Gastrocnemius medialis (tissue), 4 donors: Measurements from ENCODE around the gene CHTOP. TPM values are rescaled to one million over a fixed set of nuclear protein-coding genes. Genes with fewer than 3 reads are reported as not detected.
"Not testable (repeated sequence)": the region's sequence is repeated elsewhere in the genome, so short reads cannot be mapped to it uniquely, and the experiment has no call there.

Source experiments
- ATAC-seq, 2 donors: fragments of 150-250 bp; one replicate each; pipeline ENCODE4 v1.9.1; 2016
- DNase-seq, 2 donors: peaks; one replicate each; pipeline ENCODE4 v3.0.0-alpha.2; 2019
- H3K27ac ChIP-seq, 4 donors: fragments of 200-600 bp; sonication (generic); 1 replicate in 1 of 4; 2 replicates in 3 of 4; pipeline ENCODE4 v1.5.1; 2016 to 2018; ENCODE audit warnings: mild to moderate bottlenecking in 2 of 4, moderate library complexity in 1 of 4
- H3K27me3 ChIP-seq, 3 donors: fragments of 200-600 bp; sonication (generic) in 2 of 3; 1 replicate in 1 of 3; 2 replicates in 2 of 3; pipeline versions ENCODE4 v1.5.1 to v1.6.0; 2016 to 2019; ENCODE audit warnings: mild to moderate bottlenecking in 1 of 3, moderate library complexity in 1 of 3
- H3K36me3 ChIP-seq, 2 donors: fragments of 200-600 bp; sonication (generic) in 1 of 2; one replicate each; pipeline ENCODE4 v1.5.1; 2017 to 2018
- H3K4me1 ChIP-seq, 2 donors: fragments of 200-600 bp; sonication (generic) in 1 of 2; one replicate each; pipeline ENCODE4 v1.5.1; 2016 to 2017; ENCODE audit warnings: mild to moderate bottlenecking in 2 of 2
- H3K4me3 ChIP-seq, 4 donors: fragments of 200-600 bp; sonication (generic) in 3 of 4; 1 replicate in 1 of 4; 2 replicates in 3 of 4; pipeline ENCODE4 v1.5.1; 2016 to 2019; ENCODE audit warnings: mild to moderate bottlenecking in 2 of 4
- H3K9me3 ChIP-seq, 3 donors: fragments of 200-600 bp; sonication (generic) in 2 of 3; 1 replicate in 1 of 3; 2 replicates in 2 of 3; pipeline ENCODE4 v1.5.1; 2016 to 2019
- CTCF ChIP-seq, 5 experiments: fragments of 450-650 bp in 3 of 5; fragments of 200-600 bp in 2 of 5; sonication (generic) in 2 of 5; IDR thresholded peaks in 4 of 5; conservative IDR thresholded peaks in 1 of 5; 1 replicate in 4 of 5; 2 replicates in 1 of 5; pipeline ENCODE4 v1.5.1; 2016 to 2019; ENCODE audit warnings: antibody characterized with exemption in 5 of 5, mild to moderate bottlenecking in 3 of 5, moderate library complexity in 3 of 5
- POLR2A ChIP-seq, 2 donors: fragments of 450-650 bp; IDR thresholded peaks; one replicate each; pipeline ENCODE4 v1.6.1; 2017; ENCODE audit warnings: antibody characterized with exemption in 2 of 2, mild to moderate bottlenecking in 2 of 2, moderate library complexity in 2 of 2
- in situ Hi-C, 4 donors: fragments of 200-750 bp; cut with MboI; loops; one replicate each; pipeline versions ENCODE4 v1.15.0 to v1.8.0; 2017; ENCODE audit warnings: low sequenced_read_pairs in 4 of 4
- intact Hi-C: fragments of 100-400 bp; cut with DNase I; formaldehyde crosslinking; loops from one replicate; pipeline ENCODE4 v1.15.1; 2023; ENCODE audit warnings: low total_unique reads
- total RNA-seq, 4 donors: library from RNA; depleted of rRNA; stranded (reverse); fragments of >200 nt; gene quantifications; one replicate each; pipeline versions ENCODE4 v1.1.0 to v1.2.3, GENCODE V29; 2016

The CHTOP gene
- total RNA-seq, 4 donors from 2014 or later: 49.5 to 73.4 (median 59.1) TPM

DNA sequence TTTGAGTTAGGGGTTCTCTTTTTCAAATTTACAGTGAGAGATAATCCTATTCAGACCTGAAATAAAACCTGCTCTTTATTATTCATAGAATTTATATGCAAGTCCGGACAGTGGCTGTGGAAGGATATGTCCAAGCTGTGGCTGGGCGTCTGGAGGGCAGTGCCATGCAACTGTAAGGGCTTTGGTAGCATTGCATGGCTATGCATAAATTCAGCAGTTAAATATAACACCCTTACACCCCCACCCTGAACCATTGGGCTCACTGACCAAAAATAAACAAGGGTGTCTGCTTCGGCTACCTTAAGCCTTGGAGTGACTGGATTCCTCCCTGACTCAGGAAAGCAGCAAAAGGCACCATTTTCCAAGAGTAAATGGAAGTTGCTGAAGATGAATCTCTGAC, 5.4 kb downstream of the CHTOP start:
- DNase-seq (peak; percentile 61 to 81), ATAC-seq (peak; percentile 83 to 93)
- peak; percentile 34 to 63 for TF ChIP-seq POLR2A (IDR thresholded peaks at IDR 0.05)
- no peak for TF ChIP-seq CTCF (IDR thresholded peaks at IDR 0.05 in 4 of 5, conservative IDR thresholded peaks at IDR 0.05 in 1 of 5)
- intact Hi-C loops (loop anchor here (10.0 kb wide), 2 partner anchors 786 to 1804 kb away; partner anchors contain the start of genes C2CD4D and RORC), in situ Hi-C loops (no loop called here)
- H3K4me1 ChIP-seq: peaks cover 86 to 92% of the 10 kb centered on the region in 2 donors
- no peaks in the 10 kb centered on the region for H3K9me3 ChIP-seq
- H3K27ac ChIP-seq: peak overlapping the region; percentile 95 to 100 (median 100)
- H3K36me3 ChIP-seq: peaks cover 0 to 68% of the 10 kb centered on the region in 2 donors
- H3K27me3 ChIP-seq: no peaks in the 10 kb centered on the region
- H3K4me3 ChIP-seq: peak overlapping the region in 2 of 4 donors; percentile 4 to 8

- H3K9me3 ChIP-seq, in situ Hi-C loops, H3K27me3 ChIP-seq, H3K4me3 ChIP-seq, ATAC-seq, intact Hi-C loops, DNase-seq: not testable (repeated sequence)
- H3K27ac ChIP-seq: peak overlapping the region; percentile 95 to 100 (median 100)
- peaks cover 0 to 73% of the 10 kb centered on the region in 2 donors for H3K36me3 ChIP-seq
- peaks cover 90 to 98% of the 10 kb centered on the region in 2 donors for H3K4me1 ChIP-seq
Measured at GRCh38 chr1:153640213-153640612, 6.3 kb downstream of the CHTOP start.

GRCh38 chr1:153640861-153641260, 7.0 kb downstream of the CHTOP start:
- Histone ChIP-seq H3K4me3 (no peak overlapping the region), H3K4me1 (peaks cover 84 to 94% of the 10 kb centered on the region in 2 donors), H3K27ac (peak overlapping the region; percentile 95 to 100 (median 100)), H3K27me3 (no peaks in the 10 kb centered on the region), H3K9me3 (no peaks in the 10 kb centered on the region), H3K36me3 (peaks cover 0 to 80% of the 10 kb centered on the region in 2 donors)
- TF ChIP-seq POLR2A (IDR thresholded peaks at IDR 0.05) (no peak), CTCF (IDR thresholded peaks at IDR 0.05 in 4 of 5, conservative IDR thresholded peaks at IDR 0.05 in 1 of 5) (no peak)
- intact Hi-C loops: no loop called here
- DNase-seq (no peak), ATAC-seq (no peak)
- in situ Hi-C loops: no loop called here

- H3K4me1 ChIP-seq: peaks cover 71 to 81% of the 10 kb centered on the region in 2 donors
- no peak for DNase-seq
- H3K27me3 ChIP-seq: no peaks in the 10 kb centered on the region
- peaks cover 0 to 79% of the 10 kb centered on the region in 2 donors for H3K36me3 ChIP-seq
- in situ Hi-C loops (no loop called here), intact Hi-C loops (no loop called here)
- H3K4me3 ChIP-seq: no peak overlapping the region
- H3K9me3 ChIP-seq: no peaks in the 10 kb centered on the region
- ATAC-seq: no peak
- peak overlapping the region; percentile 95 to 100 (median 100) for H3K27ac ChIP-seq
- TF ChIP-seq CTCF (IDR thresholded peaks at IDR 0.05 in 4 of 5, conservative IDR thresholded peaks at IDR 0.05 in 1 of 5) (no peak), POLR2A (IDR thresholded peaks at IDR 0.05) (no peak)
Measured at GRCh38 chr1:153642161-153642560, 8.3 kb downstream of the CHTOP start.

DNA sequence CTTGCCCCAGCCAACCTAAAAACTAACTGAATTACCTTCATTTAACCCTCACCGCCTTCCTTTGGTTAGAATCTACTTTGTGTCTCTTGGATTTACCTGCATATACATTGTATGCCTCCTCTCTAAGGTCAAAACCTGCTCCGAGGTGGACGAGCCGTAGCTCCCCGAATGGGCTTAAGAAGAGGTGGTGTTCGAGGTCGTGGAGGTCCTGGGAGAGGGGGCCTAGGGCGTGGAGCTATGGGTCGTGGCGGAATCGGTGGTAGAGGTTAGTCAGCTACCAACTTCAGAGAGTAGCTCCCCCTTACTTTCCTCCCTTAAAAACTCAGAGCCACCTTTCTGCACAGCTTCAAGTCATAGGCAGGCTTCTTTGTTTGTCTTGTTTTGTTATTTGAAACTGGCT, 9.2 kb downstream of the CHTOP start:
- H3K9me3 ChIP-seq: no peaks in the 10 kb centered on the region
- no peaks in the 10 kb centered on the region for H3K27me3 ChIP-seq
- intact Hi-C loops: no loop called here
- peak overlapping the region; percentile 95 to 100 (median 100) for H3K27ac ChIP-seq
- ATAC-seq (no peak), DNase-seq (no peak)
- H3K4me3 ChIP-seq: no peak overlapping the region
- peaks cover 0 to 75% of the 10 kb centered on the region in 2 donors for H3K36me3 ChIP-seq
- peaks cover 66 to 80% of the 10 kb centered on the region in 2 donors for H3K4me1 ChIP-seq
- in situ Hi-C loops: no loop called here
- no peak for TF ChIP-seq POLR2A (IDR thresholded peaks at IDR 0.05)
- TF ChIP-seq CTCF (IDR thresholded peaks at IDR 0.05 in 4 of 5, conservative IDR thresholded peaks at IDR 0.05 in 1 of 5): no peak
